Measurements from ENCODE around the gene SLC25A27.
A peak's percentile ranks its signal among the peaks of the same experiment; 100 is the strongest.
"Not testable (repeated sequence)": the region's sequence is repeated elsewhere in the genome, so short reads cannot be mapped to it uniquely, and the experiment has no call there.

Gene SLC25A27

GRCh38 chr6:46652603-46653438 is at the start of gene SLC25A27, which contains the start of gene CYP39A1:
Gene SLC25A27 (plus strand): TSS chr6:46652975. CDS start chr6:46653193, 218 bp downstream.
Gene CYP39A1 (minus strand): TSS chr6:46652818. CDS start chr6:46652582, 236 bp downstream.
- peak; percentile 29 to 67 for DNase-seq (ENCODE audit: low read depth in 2 of 2)

GRCh38 chr6:46605091-46605797 is 47.5 kb upstream of the SLC25A27 start:
- DNase-seq (ENCODE audit: low read depth in 2 of 2) = no peak

- no peak for DNase-seq (ENCODE audit: low read depth in 2 of 2)
These were observed 46.4 kb upstream of the SLC25A27 start for GRCh38 chr6:46606338-46606737.

- no peak for DNase-seq (ENCODE audit: low read depth in 2 of 2)
These were observed 41.8 kb upstream of the SLC25A27 start for GRCh38 chr6:46610862-46611553.

- no peak for DNase-seq (ENCODE audit: low read depth in 2 of 2)
These were observed 40.1 kb upstream of the SLC25A27 start for GRCh38 chr6:46612645-46613044.

- no peak for DNase-seq (ENCODE audit: low read depth in 2 of 2)
These were observed 34.0 kb upstream of the SLC25A27 start for GRCh38 chr6:46618726-46619125.

- DNase-seq (ENCODE audit: low read depth in 2 of 2) = no peak
These were observed 26.4 kb upstream of the SLC25A27 start for GRCh38 chr6:46626228-46626909.

- no peak for DNase-seq (ENCODE audit: low read depth in 2 of 2)
These were observed 25.8 kb upstream of the SLC25A27 start for GRCh38 chr6:46626976-46627375.

- no peak for DNase-seq (ENCODE audit: low read depth in 2 of 2)
These were observed 24.3 kb upstream of the SLC25A27 start for GRCh38 chr6:46628498-46628897.

- DNase-seq (ENCODE audit: low read depth in 2 of 2) = no peak
These were observed 23.8 kb upstream of the SLC25A27 start for GRCh38 chr6:46628976-46629375.

GRCh38 chr6:46629691-46630090 is 23.1 kb upstream of the SLC25A27 start:
- no peak for DNase-seq (ENCODE audit: low read depth in 2 of 2)

GRCh38 chr6:46632053-46632452 is 20.7 kb upstream of the SLC25A27 start:
- DNase-seq (ENCODE audit: low read depth in 2 of 2) = no peak

GRCh38 chr6:46635462-46635861 is 17.3 kb upstream of the SLC25A27 start:
- no peak for DNase-seq (ENCODE audit: low read depth in 2 of 2)

GRCh38 chr6:46637145-46637544 is 15.6 kb upstream of the SLC25A27 start:
- no peak for DNase-seq (ENCODE audit: low read depth in 2 of 2)

GRCh38 chr6:46637933-46638332 is 14.8 kb upstream of the SLC25A27 start:
- no peak for DNase-seq (ENCODE audit: low read depth in 2 of 2)

- no peak for DNase-seq (ENCODE audit: low read depth in 2 of 2)
These were observed 14.1 kb upstream of the SLC25A27 start for GRCh38 chr6:46638650-46639049.

GRCh38 chr6:46642928-46643751 is 9.6 kb upstream of the SLC25A27 start:
- DNase-seq (ENCODE audit: low read depth in 2 of 2) = no peak

- DNase-seq (ENCODE audit: low read depth in 2 of 2) = no peak
These were observed 7.5 kb upstream of the SLC25A27 start for GRCh38 chr6:46645265-46645664.

- not testable (repeated sequence) for DNase-seq (ENCODE audit: low read depth in 2 of 2)
These were observed 4.7 kb upstream of the SLC25A27 start for GRCh38 chr6:46648108-46648507.

GRCh38 chr6:46648869-46649492 is 3.8 kb upstream of the SLC25A27 start:
- DNase-seq (ENCODE audit: low read depth in 2 of 2) = no peak

All from stimulated activated CD4-positive, alpha-beta T cell treated with anti-CD3 and anti-CD28 coated beads, Interleukin-1b, Interleukin-23, amount 100 ng/mL, for 1 hour (primary cell).